GM18867 (cell line): Measurements from ENCODE around the gene NFKBIZ.
"Not testable (repeated sequence)": the region's sequence is repeated elsewhere in the genome, so short reads cannot be mapped to it uniquely, and the experiment has no call there.

Source experiments
- ATAC-seq: cut with Tn5 transposase; IDR thresholded peaks from one replicate; pipeline ENCODE4 v1.9.1; 2021; ENCODE audit warnings: mild to moderate bottlenecking, moderate library complexity; ENCODE audit not compliant: unreplicated experiment

The NFKBIZ gene

GRCh38 chr3:101868534-101869464 lies 19.5 kb downstream of the NFKBIZ start:
- ATAC-seq: no peak

DNA sequence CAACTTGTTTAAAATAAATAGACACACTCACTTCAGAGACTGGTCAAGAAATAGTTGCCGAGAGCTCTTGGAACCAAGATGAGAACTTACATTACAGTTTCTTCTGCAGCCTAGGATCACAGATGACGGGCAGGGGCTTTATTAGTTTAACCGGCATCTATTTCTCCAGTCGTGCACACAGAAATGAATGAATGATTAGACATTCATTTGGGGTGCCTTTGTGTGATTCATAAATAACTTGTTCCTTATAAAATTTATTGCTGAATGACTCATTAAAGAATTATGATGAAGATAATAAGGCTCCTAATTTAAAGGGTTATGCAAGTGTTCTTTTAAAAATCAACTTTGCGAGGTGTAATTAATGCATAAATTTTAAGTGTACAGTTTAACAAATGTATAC lies 20.8 kb downstream of the NFKBIZ start:
- no peak for ATAC-seq

DNA sequence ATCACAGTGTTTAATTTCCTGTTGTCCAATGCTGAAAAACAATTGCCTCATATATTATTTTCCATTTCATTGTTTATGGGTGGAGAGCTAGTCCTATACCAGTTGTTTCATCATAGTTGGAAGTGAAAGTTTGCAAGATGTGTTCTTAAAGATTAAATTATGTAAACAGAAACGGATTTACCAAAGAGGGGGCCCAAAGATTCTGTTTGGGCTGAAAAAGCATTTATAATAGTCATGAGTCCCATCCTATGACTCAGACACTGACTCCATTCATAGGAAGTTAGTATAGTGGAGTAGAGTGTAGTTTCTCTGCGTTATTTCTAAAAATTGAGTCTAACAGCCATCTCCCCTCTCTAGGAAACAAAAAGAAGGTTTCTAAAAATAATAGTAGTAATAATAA lies 24.3 kb downstream of the NFKBIZ start:
- ATAC-seq: no peak

DNA sequence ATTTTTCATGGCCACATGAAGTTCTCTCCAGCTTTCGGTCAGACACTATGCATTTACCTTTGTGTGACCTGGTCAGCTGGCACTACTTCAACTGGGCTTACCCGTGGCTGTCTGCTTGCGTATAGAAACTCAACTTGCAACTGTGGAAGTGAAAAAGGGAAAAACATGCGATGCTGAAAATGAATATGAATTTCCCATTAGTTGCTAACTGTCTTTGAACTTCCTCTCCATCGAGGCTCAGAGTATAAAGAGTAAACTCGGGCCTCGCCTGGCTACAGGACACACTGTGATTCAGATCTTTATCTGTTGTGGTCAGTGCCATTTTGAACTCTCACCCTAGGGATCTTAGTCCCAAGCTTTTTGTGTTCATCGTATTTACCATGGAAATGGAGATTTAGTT lies 26.8 kb downstream of the NFKBIZ start:
- ATAC-seq: no peak

DNA sequence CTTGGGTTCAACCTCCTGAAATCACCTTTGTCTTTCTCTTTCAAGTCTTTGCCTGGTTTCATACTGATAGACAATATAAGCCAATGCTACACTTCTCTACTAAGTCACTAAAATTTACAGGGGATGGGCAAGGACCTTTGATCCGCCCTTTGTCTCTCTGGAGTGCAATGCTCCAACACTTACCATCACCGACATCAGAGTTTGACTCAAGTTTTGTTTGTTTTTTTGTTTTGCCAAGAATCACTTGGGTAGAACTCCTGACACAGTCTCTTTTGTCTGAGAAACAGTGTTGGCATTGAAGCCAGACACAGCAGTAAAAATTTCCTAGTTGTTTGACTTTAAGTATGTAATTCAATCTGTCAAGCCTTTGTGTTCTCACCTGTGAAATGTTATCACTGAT lies 29.3 kb downstream of the NFKBIZ start:
- no peak for ATAC-seq

DNA sequence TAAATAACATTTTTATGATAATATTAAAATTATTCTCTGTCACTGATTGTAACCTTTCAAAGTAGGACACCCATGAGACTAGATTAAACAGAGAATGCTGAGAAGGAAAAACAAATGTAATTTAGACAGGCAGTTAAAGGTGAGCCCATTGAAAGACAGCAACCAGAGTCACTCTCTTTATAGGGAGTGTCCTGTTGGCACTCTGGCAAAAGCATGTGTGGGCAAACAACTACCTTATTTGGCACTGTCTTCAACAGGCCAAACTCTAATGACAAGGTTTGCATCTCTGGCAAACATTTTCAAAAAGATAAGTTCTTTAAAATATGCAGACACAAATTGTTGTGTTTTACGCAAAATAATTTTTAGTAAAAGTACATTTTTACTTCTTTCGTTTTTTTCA lies 29.8 kb downstream of the NFKBIZ start:
- ATAC-seq: no peak

- ATAC-seq: peak; percentile 49
These were observed 30.4 kb downstream of the NFKBIZ start for GRCh38 chr3:101879623-101880284.

DNA sequence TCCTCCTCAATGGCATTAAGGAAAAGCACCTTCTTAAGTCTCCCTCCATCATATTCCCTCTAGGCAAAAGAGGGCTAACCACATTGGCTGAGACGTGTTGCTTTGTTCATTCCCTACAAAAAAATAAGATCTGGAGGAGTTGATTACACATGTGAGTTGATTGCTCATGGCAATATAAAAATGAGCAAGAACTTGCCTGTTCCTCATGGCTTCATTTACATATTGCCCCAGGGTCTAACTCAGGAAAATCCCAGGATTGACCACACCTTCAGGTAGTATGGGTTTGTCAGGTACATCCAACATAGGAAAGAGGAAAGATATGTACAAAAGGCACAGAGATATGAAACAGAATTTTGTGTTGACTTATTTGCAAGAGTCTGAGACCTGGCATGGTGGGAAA lies 35.5 kb downstream of the NFKBIZ start:
- ATAC-seq: no peak

GRCh38 chr3:101885584-101885983 lies 36.3 kb downstream of the NFKBIZ start:
- not testable (repeated sequence) for ATAC-seq

- no peak for ATAC-seq
These were observed 37.3 kb downstream of the NFKBIZ start for GRCh38 chr3:101886626-101887025.

- ATAC-seq: no peak
These were observed 39.3 kb downstream of the NFKBIZ start for GRCh38 chr3:101888653-101889052.

GRCh38 chr3:101890716-101891115 lies 41.4 kb downstream of the NFKBIZ start:
- peak; percentile 46 for ATAC-seq

- no peak for ATAC-seq
These were observed 43.3 kb downstream of the NFKBIZ start for GRCh38 chr3:101892648-101893047.

DNA sequence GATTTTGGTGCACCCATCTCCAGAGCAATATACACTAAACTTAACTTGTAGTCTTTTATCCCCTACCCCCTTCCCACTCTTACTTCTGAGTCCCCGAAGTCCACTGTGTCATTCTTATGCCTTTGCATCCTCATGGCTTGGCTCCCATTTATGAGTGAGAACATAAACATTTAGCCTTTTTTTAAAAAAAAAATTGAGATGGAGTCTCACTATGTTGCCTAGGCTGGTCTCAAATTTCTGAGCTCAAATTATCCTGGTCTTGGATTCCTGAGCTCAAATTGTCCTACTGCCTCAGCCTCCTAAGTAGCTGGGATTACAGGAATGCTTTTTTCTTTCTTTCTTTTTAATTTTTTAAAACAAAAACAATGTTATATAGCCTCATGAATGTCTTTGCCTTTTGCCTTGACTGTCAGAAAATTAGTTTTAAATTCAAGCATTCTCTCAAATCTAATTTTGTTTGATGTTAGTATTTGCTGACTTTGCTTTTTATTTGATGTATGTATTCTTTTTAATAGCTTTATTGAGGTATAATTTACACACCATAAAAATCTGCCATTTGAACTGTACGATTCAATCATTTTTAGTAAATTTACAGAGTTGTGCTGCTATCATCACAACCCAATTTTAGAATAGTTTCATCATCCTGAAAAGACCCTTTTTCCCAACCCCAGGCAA lies 46.9 kb downstream of the NFKBIZ start:
- ATAC-seq: no peak

DNA sequence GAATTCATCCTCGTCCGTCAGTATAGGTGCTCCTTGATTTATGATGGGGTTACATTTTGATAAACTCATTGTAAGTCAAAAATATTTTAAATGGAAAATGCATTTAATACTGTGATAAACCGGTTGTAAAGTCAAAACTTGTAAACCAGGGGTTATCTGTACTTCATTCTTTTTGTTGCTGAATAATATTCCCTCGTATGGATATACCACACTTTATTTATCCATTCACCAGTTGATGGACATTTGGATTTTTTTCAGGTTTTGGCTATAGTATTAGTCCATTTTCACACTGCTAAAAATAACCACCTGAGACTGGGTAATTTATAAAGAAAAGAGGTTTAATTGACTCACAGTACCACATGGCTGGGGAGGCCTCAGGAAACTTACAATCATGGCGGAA lies 47.7 kb downstream of the NFKBIZ start:
- ATAC-seq: no peak

GRCh38 chr3:101898039-101898438 lies 48.7 kb downstream of the NFKBIZ start:
- ATAC-seq: no peak

DNA sequence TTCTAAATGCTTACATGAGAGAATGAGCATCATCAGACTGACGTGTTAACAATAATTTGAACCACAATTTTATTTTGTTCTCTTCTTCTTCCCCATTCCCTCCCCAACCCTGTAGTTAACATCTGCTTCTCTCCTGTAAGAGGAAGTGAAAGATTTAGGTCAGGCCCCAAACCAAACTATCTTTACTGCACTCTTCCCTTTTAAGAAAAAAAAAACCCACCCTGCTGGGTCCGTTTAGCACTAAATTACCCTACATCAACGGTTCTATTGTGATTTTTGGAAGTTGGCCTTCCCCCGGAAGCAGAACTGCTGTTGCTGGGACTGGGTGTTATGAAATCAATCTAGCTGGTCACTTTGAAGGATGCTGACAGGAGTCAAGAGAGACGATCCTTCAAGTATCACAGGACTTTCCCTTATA lies 49.4 kb downstream of the NFKBIZ start:
- peak; percentile 96 for ATAC-seq

DNA sequence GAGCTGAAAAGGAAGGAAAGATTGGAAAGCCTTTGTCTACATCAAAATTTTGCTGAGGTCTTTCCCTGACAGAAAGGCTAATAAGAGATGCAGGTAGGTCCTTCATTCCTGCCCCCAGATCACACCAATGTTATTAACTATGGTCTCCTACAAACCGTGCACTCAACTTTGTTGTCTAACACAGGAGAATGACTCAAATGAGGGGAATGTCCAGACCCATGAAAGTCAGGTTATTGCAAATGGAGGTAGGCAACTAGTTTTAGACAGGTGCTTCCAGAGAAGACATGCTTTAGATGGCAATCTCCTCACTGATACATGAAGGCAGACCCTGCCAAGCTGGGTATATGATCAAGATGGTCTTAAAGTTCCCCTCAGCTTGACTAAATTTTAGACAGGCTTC lies 51.0 kb downstream of the NFKBIZ start:
- no peak for ATAC-seq

GRCh38 chr3:101900736-101901135 lies 51.4 kb downstream of the NFKBIZ start:
- ATAC-seq: no peak

GRCh38 chr3:101902041-101902440 lies 52.7 kb downstream of the NFKBIZ start:
- no peak for ATAC-seq

DNA sequence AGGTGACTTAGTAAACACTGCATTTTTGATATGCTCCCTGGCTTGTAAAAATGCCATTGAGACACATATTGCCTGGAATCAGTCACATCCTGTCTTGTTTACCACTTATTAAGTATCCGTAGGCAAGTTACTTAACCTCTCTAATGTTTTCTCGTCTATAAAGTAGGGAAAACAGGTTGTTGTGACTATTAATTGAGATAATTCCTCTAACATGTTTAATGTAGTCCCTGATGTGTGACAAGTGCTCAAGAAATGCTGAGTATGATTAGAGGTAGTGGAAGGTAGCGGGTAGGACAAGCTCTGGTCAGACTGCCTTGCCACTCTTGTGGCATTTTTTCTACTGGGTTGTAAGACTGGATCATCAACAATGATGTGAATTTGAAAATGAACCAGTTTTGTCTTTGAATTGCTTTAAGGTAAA lies 54.1 kb downstream of the NFKBIZ start:
- ATAC-seq: no peak

DNA sequence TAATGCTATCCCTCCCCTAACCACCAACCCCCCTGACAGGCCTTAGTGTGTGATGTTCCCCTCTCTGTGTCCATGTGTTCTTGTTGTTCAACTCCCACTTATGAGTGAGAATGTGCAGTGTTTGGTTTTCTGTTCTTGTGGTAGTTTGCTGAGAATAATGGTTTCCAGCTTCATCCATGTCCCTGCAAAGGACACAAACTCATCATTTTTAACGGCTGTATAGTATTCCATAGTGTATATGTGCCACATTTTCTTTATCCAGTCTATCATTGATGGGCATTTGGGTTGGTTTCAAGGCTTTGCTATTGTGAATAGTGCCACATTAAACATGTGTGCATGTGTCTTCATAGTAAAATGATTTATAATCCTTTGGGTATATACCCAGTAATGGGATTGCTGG lies 56.3 kb downstream of the NFKBIZ start:
- ATAC-seq: not testable (repeated sequence)
